WTC11 (cell line): ENCODE results near the gene PRSS38. TPM values are rescaled to one million over a fixed set of nuclear protein-coding genes. Genes with fewer than 3 reads are reported as not detected.

Experiments
- ATAC-seq: fragments of 200-7000 bp; cut with Tn5 transposase; 2 replicates; pipeline ENCODE4 v1.10.0; 2021; ENCODE audit warnings: mild to moderate bottlenecking, moderate library complexity
- CTCF ChIA-PET: fragments of 300-600 bp; sonication (Branson Sonifier 250); formaldehyde crosslinking; loops from one replicate; lab custom pipeline; 2021; ENCODE audit warnings: antibody characterized with exemption; lab: Charles Lee
- POLR2A ChIA-PET: fragments of 350-600 bp; sonication (Branson Sonifier 250); formaldehyde crosslinking; loops from one replicate; lab custom pipeline; 2021; ENCODE audit warnings: antibody characterized with exemption; lab: Charles Lee
- DNase-seq: peaks from one replicate; pipeline ENCODE4 v3.0.0; 2021; ENCODE audit warnings: low spot score
- H3K27ac Mint-ChIP-seq: 2 replicates; pipeline ENCODE4 v1.8.0; 2021; ENCODE audit warnings: mixed read lengths
- H3K27me3 Mint-ChIP-seq: 2 replicates; pipeline ENCODE4 v1.8.0; 2021; ENCODE audit warnings: low read depth, mild to moderate bottlenecking, moderate library complexity, mixed read lengths
- H3K36me3 Mint-ChIP-seq: 2 replicates; pipeline ENCODE4 v1.8.0; 2021; ENCODE audit warnings: mixed read lengths
- H3K4me1 Mint-ChIP-seq: 2 replicates; pipeline ENCODE4 v1.8.0; 2022; ENCODE audit warnings: mixed read lengths
- H3K4me3 Mint-ChIP-seq: 2 replicates; pipeline ENCODE4 v1.8.0; 2021; ENCODE audit warnings: mild to moderate bottlenecking, moderate library complexity, mixed read lengths
- H3K9me3 Mint-ChIP-seq: 2 replicates; pipeline ENCODE4 v1.8.0; 2021; ENCODE audit warnings: mixed read lengths
- ATF3 ChIP-seq: sonication (generic); formaldehyde crosslinking; conservative IDR thresholded peaks from 2 replicates; pipeline ENCODE4 v1.8.1; 2022; ENCODE audit warnings: mild to moderate bottlenecking, missing genetic modification reagents
- CREB1 ChIP-seq: sonication (generic); formaldehyde crosslinking; IDR thresholded peaks from 2 replicates; pipeline ENCODE4 v1.8.0; 2023; ENCODE audit warnings: mild to moderate bottlenecking, missing genetic modification reagents
- E2F1 ChIP-seq: sonication (generic); formaldehyde crosslinking; IDR thresholded peaks from 2 replicates; pipeline ENCODE4 v1.8.0; 2022; ENCODE audit warnings: mild to moderate bottlenecking, missing genetic modification reagents
- E2F5 ChIP-seq: sonication (generic); formaldehyde crosslinking; IDR thresholded peaks from 2 replicates; pipeline ENCODE4 v1.8.1; 2022; ENCODE audit warnings: mild to moderate bottlenecking, moderate library complexity, missing genetic modification reagents
- EMX1 ChIP-seq: fragments of 250-450 bp; sonication (Bioruptor Pico); IDR thresholded peaks from 2 replicates; pipeline ENCODE4 v1.8.0; 2021; ENCODE audit warnings: mild to moderate bottlenecking
- ESRRA ChIP-seq: sonication (generic); formaldehyde crosslinking; IDR thresholded peaks from 2 replicates; pipeline ENCODE4 v1.8.1; 2022; ENCODE audit warnings: mild to moderate bottlenecking, missing genetic modification reagents, borderline replicate concordance
- GABPB1 ChIP-seq: sonication (generic); formaldehyde crosslinking; IDR thresholded peaks from 2 replicates; pipeline ENCODE4 v1.8.1; 2023; ENCODE audit warnings: mild to moderate bottlenecking, missing genetic modification reagents
- GTF2I ChIP-seq: fragments of 250-450 bp; sonication (Bioruptor Pico); conservative IDR thresholded peaks from 2 replicates; pipeline ENCODE4 v1.4.0; 2021; ENCODE audit warnings: mild to moderate bottlenecking
- MAX ChIP-seq: sonication (generic); formaldehyde crosslinking; IDR thresholded peaks from 2 replicates; pipeline ENCODE4 v1.8.0; 2022; ENCODE audit warnings: mild to moderate bottlenecking, missing genetic modification reagents
- NFATC4 ChIP-seq: fragments of 250-450 bp; sonication (Bioruptor Pico); IDR thresholded peaks from 2 replicates; pipeline ENCODE4 v1.9.0; 2021; ENCODE audit warnings: mild to moderate bottlenecking
- NFE2L1 ChIP-seq: sonication (generic); formaldehyde crosslinking; IDR thresholded peaks from 2 replicates; pipeline ENCODE4 v1.8.1; 2023; ENCODE audit warnings: missing genetic modification reagents
- NR3C1 ChIP-seq: sonication (generic); formaldehyde crosslinking; conservative IDR thresholded peaks from 2 replicates; pipeline ENCODE4 v1.8.1; 2023; ENCODE audit warnings: low read depth, mild to moderate bottlenecking, missing genetic modification reagents
- PRRX2 ChIP-seq: fragments of 250-450 bp; sonication (Bioruptor Pico); IDR thresholded peaks from 2 replicates; pipeline ENCODE4 v1.8.0; 2021; ENCODE audit warnings: mild to moderate bottlenecking
- SMAD3 ChIP-seq: sonication (generic); formaldehyde crosslinking; IDR thresholded peaks from 2 replicates; pipeline ENCODE4 v1.8.0; 2022; ENCODE audit warnings: missing genetic modification reagents, mild to moderate bottlenecking, borderline replicate concordance
- ZNF138 ChIP-seq: sonication (generic); formaldehyde crosslinking; conservative IDR thresholded peaks from 2 replicates; pipeline ENCODE4 v1.8.1; 2022; ENCODE audit warnings: mild to moderate bottlenecking, moderate library complexity, missing genetic modification reagents
- ZNF232 ChIP-seq: sonication (generic); formaldehyde crosslinking; IDR thresholded peaks from 2 replicates; pipeline ENCODE4 v1.8.0; 2022; ENCODE audit warnings: mild to moderate bottlenecking, missing genetic modification reagents
- ZNF263 ChIP-seq: sonication (generic); formaldehyde crosslinking; IDR thresholded peaks from 2 replicates; pipeline ENCODE4 v1.8.1; 2022; ENCODE audit warnings: low read depth, mild to moderate bottlenecking, moderate library complexity, missing genetic modification reagents
- ZNF396 ChIP-seq: fragments of 250-450 bp; sonication (Bioruptor Pico); IDR thresholded peaks from 2 replicates; pipeline ENCODE4 v1.8.0; 2021; ENCODE audit warnings: mild to moderate bottlenecking, moderate library complexity, borderline replicate concordance
- total RNA-seq: library from RNA; stranded (reverse); gene quantifications from 3 replicates; pipeline ENCODE4 v1.2.3, GENCODE V29; 2021
- TF ChIP-seq, protein P1 (sequence below): sonication (generic); formaldehyde crosslinking; IDR thresholded peaks from 2 replicates; pipeline ENCODE4 v1.8.1; 2022; ENCODE audit warnings: low read depth, mild to moderate bottlenecking, moderate library complexity, missing genetic modification reagents, borderline replicate concordance
- TF ChIP-seq, protein P2 (sequence below): sonication (generic); formaldehyde crosslinking; IDR thresholded peaks from 2 replicates; pipeline ENCODE4 v1.8.1; 2023; ENCODE audit warnings: mild to moderate bottlenecking, missing genetic modification reagents, moderate library complexity
- TF ChIP-seq, protein P3 (sequence below): sonication (generic); formaldehyde crosslinking; IDR thresholded peaks from 2 replicates; pipeline ENCODE4 v1.8.1; 2023; ENCODE audit warnings: mild to moderate bottlenecking, missing genetic modification reagents
- TF ChIP-seq, protein P4 (sequence below): sonication (generic); formaldehyde crosslinking; IDR thresholded peaks from 2 replicates; pipeline ENCODE4 v1.8.0; 2023; ENCODE audit warnings: mild to moderate bottlenecking, missing genetic modification reagents

Gene PRSS38
- total RNA-seq, 1 experiment from 2014 or later, result not detected

DNA sequence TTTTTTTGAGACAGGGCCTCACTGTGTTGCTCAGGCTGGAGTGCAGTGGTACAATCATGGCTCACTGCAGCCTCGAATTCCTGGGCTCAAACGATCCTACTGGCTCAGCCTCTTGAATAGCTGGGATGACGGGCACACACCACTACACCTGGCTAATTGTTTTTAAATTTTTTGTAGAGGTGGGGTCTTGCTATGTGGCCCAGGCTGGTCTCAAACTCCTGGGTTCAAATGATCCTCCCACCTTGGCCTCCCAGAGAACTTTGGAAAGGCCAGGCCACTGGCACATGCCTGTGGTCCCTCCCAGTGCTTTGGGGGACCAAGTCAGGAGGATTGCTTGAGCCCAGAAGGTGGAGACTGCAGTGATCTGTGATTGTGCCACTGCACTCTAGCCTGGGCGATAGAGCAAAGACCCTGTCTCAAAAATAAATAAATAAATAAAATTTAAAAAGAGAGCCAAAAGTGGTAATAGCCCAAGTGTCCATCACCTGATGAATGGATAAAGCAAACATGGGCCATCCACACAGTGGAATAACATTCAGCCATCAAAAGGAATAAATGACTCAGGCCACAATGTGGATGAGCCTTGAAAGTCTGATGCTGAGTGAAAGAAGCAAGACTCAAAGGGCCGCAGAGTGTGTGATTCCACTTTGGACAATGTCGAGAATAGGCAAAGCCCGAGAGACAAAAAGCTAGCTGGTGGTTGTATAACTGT, 40.8 kb downstream of the PRSS38 start:
- Mint-ChIP-seq H3K4me3 (no peak overlapping the region), H3K36me3 (no peaks in the 10 kb centered on the region), H3K27ac (no peak overlapping the region), H3K4me1 (no peaks in the 10 kb centered on the region), H3K9me3 (peaks cover 3% of the 10 kb centered on the region; the same call in 1 of the 2 replicates), H3K27me3 (peaks cover 7% of the 10 kb centered on the region)
- TF ChIP-seq NFATC4 (CRISPR knock-in tag), result no peak
- TF ChIP-seq ESRRA, result no peak
- TF ChIP-seq, protein P1, sequence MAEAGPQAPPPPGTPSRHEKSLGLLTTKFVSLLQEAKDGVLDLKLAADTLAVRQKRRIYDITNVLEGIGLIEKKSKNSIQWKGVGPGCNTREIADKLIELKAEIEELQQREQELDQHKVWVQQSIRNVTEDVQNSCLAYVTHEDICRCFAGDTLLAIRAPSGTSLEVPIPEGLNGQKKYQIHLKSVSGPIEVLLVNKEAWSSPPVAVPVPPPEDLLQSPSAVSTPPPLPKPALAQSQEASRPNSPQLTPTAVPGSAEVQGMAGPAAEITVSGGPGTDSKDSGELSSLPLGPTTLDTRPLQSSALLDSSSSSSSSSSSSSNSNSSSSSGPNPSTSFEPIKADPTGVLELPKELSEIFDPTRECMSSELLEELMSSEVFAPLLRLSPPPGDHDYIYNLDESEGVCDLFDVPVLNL (CRISPR knock-in tag), result no peak
- TF ChIP-seq ATF3 (CRISPR knock-in tag), result no peak
- no peak for TF ChIP-seq NFE2L1
- TF ChIP-seq E2F5, result no peak
- TF ChIP-seq, protein P2, sequence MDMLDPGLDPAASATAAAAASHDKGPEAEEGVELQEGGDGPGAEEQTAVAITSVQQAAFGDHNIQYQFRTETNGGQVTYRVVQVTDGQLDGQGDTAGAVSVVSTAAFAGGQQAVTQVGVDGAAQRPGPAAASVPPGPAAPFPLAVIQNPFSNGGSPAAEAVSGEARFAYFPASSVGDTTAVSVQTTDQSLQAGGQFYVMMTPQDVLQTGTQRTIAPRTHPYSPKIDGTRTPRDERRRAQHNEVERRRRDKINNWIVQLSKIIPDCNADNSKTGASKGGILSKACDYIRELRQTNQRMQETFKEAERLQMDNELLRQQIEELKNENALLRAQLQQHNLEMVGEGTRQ, result no peak
- TF ChIP-seq ZNF138 (CRISPR knock-in tag), result no peak
- no peak for TF ChIP-seq MAX (CRISPR knock-in tag)
- TF ChIP-seq SMAD3 (CRISPR knock-in tag), result no peak
- TF ChIP-seq, protein P3, sequence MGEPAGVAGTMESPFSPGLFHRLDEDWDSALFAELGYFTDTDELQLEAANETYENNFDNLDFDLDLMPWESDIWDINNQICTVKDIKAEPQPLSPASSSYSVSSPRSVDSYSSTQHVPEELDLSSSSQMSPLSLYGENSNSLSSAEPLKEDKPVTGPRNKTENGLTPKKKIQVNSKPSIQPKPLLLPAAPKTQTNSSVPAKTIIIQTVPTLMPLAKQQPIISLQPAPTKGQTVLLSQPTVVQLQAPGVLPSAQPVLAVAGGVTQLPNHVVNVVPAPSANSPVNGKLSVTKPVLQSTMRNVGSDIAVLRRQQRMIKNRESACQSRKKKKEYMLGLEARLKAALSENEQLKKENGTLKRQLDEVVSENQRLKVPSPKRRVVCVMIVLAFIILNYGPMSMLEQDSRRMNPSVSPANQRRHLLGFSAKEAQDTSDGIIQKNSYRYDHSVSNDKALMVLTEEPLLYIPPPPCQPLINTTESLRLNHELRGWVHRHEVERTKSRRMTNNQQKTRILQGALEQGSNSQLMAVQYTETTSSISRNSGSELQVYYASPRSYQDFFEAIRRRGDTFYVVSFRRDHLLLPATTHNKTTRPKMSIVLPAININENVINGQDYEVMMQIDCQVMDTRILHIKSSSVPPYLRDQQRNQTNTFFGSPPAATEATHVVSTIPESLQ (CRISPR knock-in tag), result no peak
- TF ChIP-seq GTF2I (CRISPR knock-in tag), result no peak
- TF ChIP-seq ZNF396 (CRISPR knock-in tag), result no peak
- CTCF ChIA-PET, result no interaction called here
- ATAC-seq, result no peak
- POLR2A ChIA-PET, result no interaction called here
- DNase-seq, result no peak

DNA sequence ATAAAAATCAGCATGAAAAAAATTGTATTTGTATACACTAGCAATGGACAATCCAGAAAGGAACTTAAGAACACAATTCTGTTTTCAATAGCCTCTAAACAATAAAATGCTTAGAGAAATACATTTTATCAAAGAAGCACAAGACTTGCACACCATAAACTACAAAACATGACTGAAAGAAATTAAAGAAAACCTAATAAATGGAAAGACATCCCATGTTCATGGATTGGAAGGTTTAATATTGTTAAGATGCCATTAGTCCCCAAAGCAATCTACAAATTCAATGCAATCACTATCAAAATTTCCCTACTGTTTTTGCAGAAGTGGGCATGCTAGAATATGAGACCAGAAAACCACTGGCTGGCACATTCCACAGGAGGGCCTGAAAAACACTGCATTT, 49.4 kb downstream of the PRSS38 start:
- Mint-ChIP-seq H3K27ac (no peak overlapping the region), H3K9me3 (peaks cover 22% of the 10 kb centered on the region), H3K27me3 (peaks cover 11% of the 10 kb centered on the region), H3K4me3 (no peak overlapping the region), H3K36me3 (peaks cover 9% of the 10 kb centered on the region; the same call in 1 of the 2 replicates), H3K4me1 (no peaks in the 10 kb centered on the region)
- CTCF ChIA-PET, result no interaction called here
- POLR2A ChIA-PET, result no interaction called here
- DNase-seq (no peak), ATAC-seq (no peak)
- TF ChIP-seq, protein P4, sequence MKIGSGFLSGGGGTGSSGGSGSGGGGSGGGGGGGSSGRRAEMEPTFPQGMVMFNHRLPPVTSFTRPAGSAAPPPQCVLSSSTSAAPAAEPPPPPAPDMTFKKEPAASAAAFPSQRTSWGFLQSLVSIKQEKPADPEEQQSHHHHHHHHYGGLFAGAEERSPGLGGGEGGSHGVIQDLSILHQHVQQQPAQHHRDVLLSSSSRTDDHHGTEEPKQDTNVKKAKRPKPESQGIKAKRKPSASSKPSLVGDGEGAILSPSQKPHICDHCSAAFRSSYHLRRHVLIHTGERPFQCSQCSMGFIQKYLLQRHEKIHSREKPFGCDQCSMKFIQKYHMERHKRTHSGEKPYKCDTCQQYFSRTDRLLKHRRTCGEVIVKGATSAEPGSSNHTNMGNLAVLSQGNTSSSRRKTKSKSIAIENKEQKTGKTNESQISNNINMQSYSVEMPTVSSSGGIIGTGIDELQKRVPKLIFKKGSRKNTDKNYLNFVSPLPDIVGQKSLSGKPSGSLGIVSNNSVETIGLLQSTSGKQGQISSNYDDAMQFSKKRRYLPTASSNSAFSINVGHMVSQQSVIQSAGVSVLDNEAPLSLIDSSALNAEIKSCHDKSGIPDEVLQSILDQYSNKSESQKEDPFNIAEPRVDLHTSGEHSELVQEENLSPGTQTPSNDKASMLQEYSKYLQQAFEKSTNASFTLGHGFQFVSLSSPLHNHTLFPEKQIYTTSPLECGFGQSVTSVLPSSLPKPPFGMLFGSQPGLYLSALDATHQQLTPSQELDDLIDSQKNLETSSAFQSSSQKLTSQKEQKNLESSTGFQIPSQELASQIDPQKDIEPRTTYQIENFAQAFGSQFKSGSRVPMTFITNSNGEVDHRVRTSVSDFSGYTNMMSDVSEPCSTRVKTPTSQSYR (CRISPR knock-in tag), result no peak
- TF ChIP-seq ZNF232 (CRISPR knock-in tag) (no peak), PRRX2 (no peak), SMAD3 (CRISPR knock-in tag) (no peak), ESRRA (no peak), EMX1 (CRISPR knock-in tag) (no peak), ZNF263 (no peak), GABPB1 (CRISPR knock-in tag) (no peak), GTF2I (CRISPR knock-in tag) (no peak), NR3C1 (no peak), E2F1 (no peak), CREB1 (CRISPR knock-in tag) (no peak)
- TF ChIP-seq, protein P2, result no peak
- TF ChIP-seq, protein P1 (CRISPR knock-in tag), result no peak
